ENCODE data around the gene USP28. TPM values are rescaled to one million over a fixed set of nuclear protein-coding genes. Genes with fewer than 3 reads are reported as not detected.

USP28 gene
- total RNA-seq, 4 donors from 2014 or later: 13.4 to 19.6 (median 14.1) TPM

GRCh38 chr11:113907152-113907551 is 31.8 kb upstream of the USP28 start:
- DNase-seq (ENCODE audit: low spot score in 2 of 2): no peak

GRCh38 chr11:113906516-113906915 is 31.1 kb upstream of the USP28 start:
- DNase-seq (ENCODE audit: low spot score in 2 of 2): no peak
- H3K4me3 ChIP-seq: no peak overlapping the region
- H3K9me3 ChIP-seq: no peaks in the 10 kb centered on the region
- TF ChIP-seq EP300 (IDR thresholded peaks at IDR 0.05) (no peak), CTCF (IDR thresholded peaks at IDR 0.05) (no peak), POLR2A (IDR thresholded peaks at IDR 0.05) (no peak), POLR2AphosphoS5 (IDR thresholded peaks at IDR 0.05) (no peak)
- no peaks in the 10 kb centered on the region for H3K36me3 ChIP-seq
- H3K27ac ChIP-seq: no peak overlapping the region
- H3K27me3 ChIP-seq: peaks cover 29% of the 10 kb centered on the region
- H3K4me1 ChIP-seq: no peaks in the 10 kb centered on the region
- WGBS: 87% methylated on average over 2 of the region's 2 CpGs

More at GRCh38 chr11:113907152-113907551, 31.8 kb upstream of the USP28 start:
- H3K4me1 ChIP-seq: no peaks in the 10 kb centered on the region
- H3K36me3 ChIP-seq: no peaks in the 10 kb centered on the region
- H3K4me3 ChIP-seq: no peak overlapping the region
- WGBS: 40% methylated on average over 1 of the region's 1 CpG
- H3K9me3 ChIP-seq: no peaks in the 10 kb centered on the region
- TF ChIP-seq POLR2A (IDR thresholded peaks at IDR 0.05): no peak
- no peak for TF ChIP-seq CTCF (IDR thresholded peaks at IDR 0.05)
- no peak for TF ChIP-seq POLR2AphosphoS5 (IDR thresholded peaks at IDR 0.05)
- no peak for TF ChIP-seq EP300 (IDR thresholded peaks at IDR 0.05)
- no peak overlapping the region for H3K27ac ChIP-seq
- H3K27me3 ChIP-seq: peaks cover 29% of the 10 kb centered on the region

- DNase-seq (ENCODE audit: low spot score in 2 of 2): peak in 1 of 2 donors; percentile 34
- Histone ChIP-seq H3K36me3 (no peaks in the 10 kb centered on the region), H3K4me3 (no peak overlapping the region), H3K4me1 (no peaks in the 10 kb centered on the region), H3K27ac (no peak overlapping the region), H3K9me3 (no peaks in the 10 kb centered on the region), H3K27me3 (peaks cover 25% of the 10 kb centered on the region)
- TF ChIP-seq POLR2A (IDR thresholded peaks at IDR 0.05) (no peak), CTCF (IDR thresholded peaks at IDR 0.05) (no peak), POLR2AphosphoS5 (IDR thresholded peaks at IDR 0.05) (no peak), EP300 (IDR thresholded peaks at IDR 0.05) (no peak)
- WGBS: 64% methylated on average over 4 of the region's 4 CpGs
Observed at GRCh38 chr11:113906038-113906437, 30.7 kb upstream of the USP28 start.

- H3K36me3 ChIP-seq: no peaks in the 10 kb centered on the region
- no peak for TF ChIP-seq POLR2A (IDR thresholded peaks at IDR 0.05)
- TF ChIP-seq EP300 (IDR thresholded peaks at IDR 0.05): no peak
- no peak for TF ChIP-seq CTCF (IDR thresholded peaks at IDR 0.05)
- TF ChIP-seq POLR2AphosphoS5 (IDR thresholded peaks at IDR 0.05): no peak
- WGBS: 61% methylated on average over 6 of the region's 6 CpGs
- DNase-seq (ENCODE audit: low spot score in 2 of 2): no peak
- no peaks in the 10 kb centered on the region for H3K9me3 ChIP-seq
- H3K4me1 ChIP-seq: no peaks in the 10 kb centered on the region
- H3K4me3 ChIP-seq: no peak within 1 kb of the TSS
- H3K27ac ChIP-seq: no peak within 1 kb of the TSS
- peaks cover 22% of the 10 kb centered on the region for H3K27me3 ChIP-seq
Observed at GRCh38 chr11:113904379-113905101, 29.2 kb upstream of the USP28 start, which contains the start of gene HTR3B. TSS of gene HTR3B (plus strand) at chr11:113904796. CDS start at chr11:113904934, 138 bp downstream.

- no peaks in the 10 kb centered on the region for H3K9me3 ChIP-seq
- TF ChIP-seq POLR2A (IDR thresholded peaks at IDR 0.05): no peak
- TF ChIP-seq EP300 (IDR thresholded peaks at IDR 0.05): no peak
- no peak for TF ChIP-seq CTCF (IDR thresholded peaks at IDR 0.05)
- TF ChIP-seq POLR2AphosphoS5 (IDR thresholded peaks at IDR 0.05): no peak
Observed at GRCh38 chr11:113901141-113901540, 25.8 kb upstream of the USP28 start.

More at GRCh38 chr11:113901141-113901540, 25.8 kb upstream of the USP28 start:
- H3K27ac ChIP-seq: no peak overlapping the region
- no peak overlapping the region for H3K4me3 ChIP-seq
- DNase-seq (ENCODE audit: low spot score in 2 of 2): peak in 1 of 2 donors; percentile 15
- H3K36me3 ChIP-seq: no peaks in the 10 kb centered on the region
- WGBS: 95% methylated on average over 2 of the region's 2 CpGs
- H3K4me1 ChIP-seq: no peaks in the 10 kb centered on the region
- H3K27me3 ChIP-seq: no peaks in the 10 kb centered on the region
